SK-N-MC (cell line): ENCODE measurements around the gene PSG5.

Experiments
- EZH2 ChIP-seq: fragments of 200-600 bp; sonication (generic); IDR thresholded peaks from one replicate; pipeline ENCODE4 v1.6.1; 2017; ENCODE audit warnings: antibody characterized with exemption
- POLR2AphosphoS5 ChIP-seq: IDR thresholded peaks from 2 replicates; pipeline ENCODE4 v1.6.1; 2012; ENCODE audit warnings: mild to moderate bottlenecking, low read depth, low read length, borderline replicate concordance

GRCh38 chr19:43229315-43229714 is 43.0 kb upstream of the PSG5 start:
- TF ChIP-seq EZH2 (no peak), POLR2AphosphoS5 (no peak)
